IPS-NIHi7 (cell line): Measurements from ENCODE around the gene AP5M1.
"Not testable (repeated sequence)": the region's sequence is repeated elsewhere in the genome, so short reads cannot be mapped to it uniquely, and the experiment has no call there.

Experiments used
- DNase-seq: peaks from one replicate; pipeline ENCODE4 v3.0.0; 2012; ENCODE audit warnings: mixed read lengths; ENCODE audit errors: extremely low spot score

The AP5M1 gene

GRCh38 chr14:57290751-57291150 is 22.0 kb downstream of the AP5M1 start:
- DNase-seq = no peak

- no peak for DNase-seq
Observed at GRCh38 chr14:57291692-57292647, 23.2 kb downstream of the AP5M1 start.

GRCh38 chr14:57293866-57294837 is 25.4 kb downstream of the AP5M1 start:
- no peak for DNase-seq

GRCh38 chr14:57295239-57295638 is 26.5 kb downstream of the AP5M1 start:
- no peak for DNase-seq

- no peak for DNase-seq
Observed at GRCh38 chr14:57297852-57298251, 29.1 kb downstream of the AP5M1 start.

GRCh38 chr14:57299511-57299910 is 30.7 kb downstream of the AP5M1 start:
- no peak for DNase-seq

- no peak for DNase-seq
Observed at GRCh38 chr14:57302883-57303282, 34.1 kb downstream of the AP5M1 start.

GRCh38 chr14:57314396-57315089 is 45.8 kb downstream of the AP5M1 start:
- DNase-seq = no peak

GRCh38 chr14:57317248-57317833 is 48.6 kb downstream of the AP5M1 start:
- peak; percentile 76 for DNase-seq

GRCh38 chr14:57319636-57320192 is 50.9 kb downstream of the AP5M1 start:
- no peak for DNase-seq

GRCh38 chr14:57323721-57324120 is 55.0 kb downstream of the AP5M1 start:
- DNase-seq = no peak

GRCh38 chr14:57326253-57326652 is 57.5 kb downstream of the AP5M1 start:
- no peak for DNase-seq

- DNase-seq = no peak
Observed at GRCh38 chr14:57329833-57330232, 61.1 kb downstream of the AP5M1 start.

- not testable (repeated sequence) for DNase-seq
Observed at GRCh38 chr14:57332475-57332874, 63.7 kb downstream of the AP5M1 start.

- DNase-seq = not testable (repeated sequence)
Observed at GRCh38 chr14:57333726-57334125, 65.0 kb downstream of the AP5M1 start.

- not testable (repeated sequence) for DNase-seq
Observed at GRCh38 chr14:57343545-57344297, 75.0 kb downstream of the AP5M1 start.

- DNase-seq = no peak
Observed at GRCh38 chr14:57345106-57345505, 76.3 kb downstream of the AP5M1 start.

- no peak for DNase-seq
Observed at GRCh38 chr14:57346741-57347140, 78.0 kb downstream of the AP5M1 start.
